ENCODE results near the gene ADGRF4.

The ADGRF4 gene, protein sequence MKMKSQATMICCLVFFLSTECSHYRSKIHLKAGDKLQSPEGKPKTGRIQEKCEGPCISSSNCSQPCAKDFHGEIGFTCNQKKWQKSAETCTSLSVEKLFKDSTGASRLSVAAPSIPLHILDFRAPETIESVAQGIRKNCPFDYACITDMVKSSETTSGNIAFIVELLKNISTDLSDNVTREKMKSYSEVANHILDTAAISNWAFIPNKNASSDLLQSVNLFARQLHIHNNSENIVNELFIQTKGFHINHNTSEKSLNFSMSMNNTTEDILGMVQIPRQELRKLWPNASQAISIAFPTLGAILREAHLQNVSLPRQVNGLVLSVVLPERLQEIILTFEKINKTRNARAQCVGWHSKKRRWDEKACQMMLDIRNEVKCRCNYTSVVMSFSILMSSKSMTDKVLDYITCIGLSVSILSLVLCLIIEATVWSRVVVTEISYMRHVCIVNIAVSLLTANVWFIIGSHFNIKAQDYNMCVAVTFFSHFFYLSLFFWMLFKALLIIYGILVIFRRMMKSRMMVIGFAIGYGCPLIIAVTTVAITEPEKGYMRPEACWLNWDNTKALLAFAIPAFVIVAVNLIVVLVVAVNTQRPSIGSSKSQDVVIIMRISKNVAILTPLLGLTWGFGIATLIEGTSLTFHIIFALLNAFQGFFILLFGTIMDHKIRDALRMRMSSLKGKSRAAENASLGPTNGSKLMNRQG

DNA sequence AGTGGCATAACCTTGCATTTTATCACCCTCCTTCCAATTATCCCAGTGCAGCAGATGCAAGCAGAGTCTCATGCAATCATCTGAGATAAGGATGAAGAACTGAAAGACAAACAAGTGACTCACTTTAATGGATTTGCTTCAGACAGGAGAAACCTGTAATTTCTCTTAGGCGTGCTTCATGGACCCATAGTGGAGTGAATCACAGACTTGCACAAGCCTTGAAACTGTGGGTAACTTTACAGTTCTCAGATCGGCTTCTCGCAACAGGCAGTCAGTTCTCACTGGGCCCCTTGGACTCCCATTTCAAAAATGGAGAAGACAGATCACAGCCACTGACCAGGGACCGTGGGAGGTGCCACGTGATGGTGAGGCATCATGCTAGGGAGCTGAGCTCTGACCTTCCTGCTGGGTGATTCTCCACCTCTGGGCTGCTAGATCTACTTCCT lies at the start of gene ADGRF4:
Gene ADGRF4 (plus strand): TSS at position 239 of the 446 bp plus-strand sequence. CDS start 8,666 bp downstream, outside the sequence.
- no peak for DNase-seq (ENCODE audit: low read depth in 2 of 3, low spot score in 1 of 3)

DNA sequence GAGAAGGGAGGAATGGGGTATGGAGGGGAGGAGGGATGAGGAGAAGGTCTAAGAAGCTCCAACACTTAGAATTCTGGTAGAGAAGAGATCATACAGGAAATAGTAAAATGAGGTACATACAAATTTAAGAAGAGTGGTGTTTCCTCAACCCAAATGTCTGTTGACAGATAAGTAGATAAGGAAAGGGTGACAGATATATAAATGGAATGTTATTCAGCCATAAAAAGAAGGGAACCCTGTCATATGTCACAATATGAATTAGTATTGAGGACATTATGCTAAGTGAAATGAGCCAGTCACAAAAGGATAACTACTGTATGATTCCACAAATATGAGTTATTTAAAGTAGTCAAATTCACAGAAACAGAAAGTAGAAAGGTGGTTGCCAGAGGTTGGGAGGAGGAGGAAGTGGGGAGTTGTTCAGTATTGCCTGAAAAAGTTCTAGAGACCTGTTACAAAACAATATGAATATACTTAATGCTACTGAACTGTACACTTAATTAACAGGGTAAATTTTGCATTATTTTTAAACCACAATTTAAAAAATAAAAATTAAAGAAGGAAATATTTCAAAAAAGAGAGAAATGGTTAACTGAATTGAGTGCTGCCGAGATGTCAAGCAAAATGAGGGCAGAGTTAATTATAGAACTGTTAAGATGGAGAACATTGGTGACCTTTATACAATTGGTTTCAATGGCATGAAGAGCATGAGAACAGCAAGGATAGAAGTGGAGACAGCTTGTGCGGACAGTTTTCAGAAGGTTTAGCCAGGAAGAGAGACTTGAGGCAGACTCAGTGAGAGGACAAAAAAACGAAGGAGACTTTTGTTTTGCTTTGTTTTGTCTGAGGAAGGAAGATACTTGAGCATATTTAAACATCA lies 47.6 kb upstream of the ADGRF4 start:
- DNase-seq (ENCODE audit: low read depth in 2 of 3, low spot score in 1 of 3): no peak

DNA sequence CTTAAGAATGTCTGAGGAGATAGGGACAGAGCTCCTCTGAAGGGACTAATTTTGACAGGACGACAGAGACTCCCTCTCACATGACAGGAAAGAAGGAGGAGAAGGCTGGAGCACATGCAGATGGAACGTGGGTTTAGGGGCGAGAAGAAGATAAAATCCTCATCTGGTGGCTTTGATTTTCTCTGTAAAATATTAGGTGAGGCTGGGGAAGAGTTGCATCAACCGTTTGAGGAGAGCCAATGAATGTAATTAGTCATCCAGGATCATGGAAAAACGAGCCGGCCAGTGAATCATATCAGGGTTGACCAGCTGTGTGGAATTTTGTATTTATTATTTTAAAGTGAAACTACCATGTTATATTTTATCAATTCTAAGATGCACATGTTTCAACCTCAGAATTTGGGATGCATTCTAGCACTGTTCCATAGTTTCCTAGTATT lies 46.9 kb upstream of the ADGRF4 start:
- DNase-seq (ENCODE audit: low read depth in 2 of 3, low spot score in 1 of 3): no peak

DNA sequence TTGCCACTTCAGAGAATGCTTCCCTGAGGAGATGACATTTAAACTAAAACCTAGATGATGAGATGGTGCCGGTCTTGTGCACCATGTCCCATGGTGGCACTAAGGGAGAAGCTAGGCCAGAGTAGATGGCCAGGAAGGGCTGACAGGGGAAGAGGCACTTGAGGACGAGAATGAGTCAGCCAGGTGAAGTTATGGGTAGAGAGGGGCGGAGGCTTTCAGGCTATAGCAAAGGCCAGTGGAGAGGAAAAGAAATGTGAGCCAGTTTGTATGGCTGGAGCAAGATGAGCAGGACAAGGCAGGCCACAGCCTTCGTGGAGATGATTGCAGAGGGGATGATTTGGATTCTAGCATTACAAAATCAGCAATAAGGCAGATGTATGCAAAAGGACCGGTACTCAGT lies 44.7 kb upstream of the ADGRF4 start:
- no peak for DNase-seq (ENCODE audit: low read depth in 2 of 3, low spot score in 1 of 3)

DNA sequence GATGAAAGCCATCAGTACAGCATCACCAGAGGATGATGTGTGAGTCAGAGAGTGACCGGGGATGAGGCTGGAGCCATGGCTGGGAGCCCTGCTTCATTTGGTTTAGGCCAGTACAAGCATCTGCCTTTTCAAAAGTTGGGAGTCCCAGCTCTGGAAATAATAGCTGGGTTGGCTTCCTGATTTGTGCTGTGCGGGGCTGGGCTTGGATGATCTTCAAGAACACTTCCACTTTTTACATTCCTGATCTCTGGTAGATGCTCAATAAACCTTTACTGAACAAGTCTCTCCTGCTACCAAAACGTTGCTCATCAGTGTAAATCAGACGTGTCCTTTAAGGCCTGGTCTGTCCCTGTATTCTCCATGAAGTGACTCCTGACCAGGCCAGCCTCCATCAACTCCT lies 44.1 kb upstream of the ADGRF4 start:
- no peak for DNase-seq (ENCODE audit: low read depth in 2 of 3, low spot score in 1 of 3)

DNA sequence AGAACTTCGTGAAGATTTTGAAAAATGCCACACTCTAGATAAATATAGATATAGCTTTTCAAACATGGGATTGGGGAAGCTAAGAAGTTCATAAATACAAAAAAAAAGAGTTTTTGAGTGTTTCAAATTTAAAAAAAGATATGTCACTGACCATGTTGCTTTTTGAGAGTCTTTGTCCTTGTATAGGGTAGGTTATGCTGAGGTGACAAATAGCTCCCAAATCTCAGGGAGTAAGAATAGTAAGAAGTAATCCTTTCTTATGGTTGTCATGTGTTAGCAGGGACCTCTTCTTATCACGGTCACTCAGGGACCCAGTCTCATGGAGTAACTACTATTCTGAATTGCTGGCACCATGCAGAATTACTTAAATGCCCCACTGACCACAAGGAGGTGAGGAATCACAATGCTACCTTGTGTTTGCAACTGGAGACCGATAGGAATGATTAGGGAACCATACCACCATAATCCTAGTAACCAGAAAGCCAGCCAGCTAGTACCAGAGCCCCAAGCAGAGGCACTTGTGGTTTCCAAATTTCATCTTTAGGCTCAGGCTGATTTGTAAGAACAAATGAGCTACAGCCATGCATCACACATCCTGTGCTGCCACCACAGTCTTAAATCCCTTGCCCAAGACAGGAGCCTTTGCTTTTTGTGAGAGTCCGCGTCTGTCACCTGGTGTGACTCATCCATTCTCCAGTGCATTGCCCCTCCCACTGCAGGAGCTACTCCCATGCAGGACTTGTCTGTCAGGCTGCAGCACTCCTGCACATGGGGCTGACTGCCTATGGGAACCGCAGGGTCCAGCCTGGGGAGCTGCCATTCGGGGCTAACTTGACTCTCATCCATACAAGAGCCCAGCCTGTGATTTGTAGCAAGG lies 42.4 kb upstream of the ADGRF4 start:
- DNase-seq (ENCODE audit: low read depth in 2 of 3, low spot score in 1 of 3): peak in 2 of 3 donors; percentile 12 to 33

DNA sequence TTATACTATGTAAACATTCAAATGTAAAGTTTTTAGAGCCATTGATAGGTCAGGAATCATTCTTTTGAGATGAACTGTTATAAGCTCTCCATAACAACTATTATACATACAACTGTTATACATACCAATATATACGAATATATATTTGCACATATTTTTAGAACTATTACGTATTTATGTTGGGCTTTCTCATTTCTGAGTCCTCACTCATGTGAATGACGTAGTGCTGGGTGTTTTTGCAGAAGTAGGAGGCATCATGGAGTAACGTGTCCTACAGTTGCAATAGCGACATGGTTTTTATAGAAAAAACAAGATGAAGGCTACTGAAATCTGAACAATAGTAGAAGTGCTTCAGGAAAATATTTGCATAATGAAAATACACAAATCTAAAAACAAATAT lies 36.4 kb upstream of the ADGRF4 start:
- no peak for DNase-seq (ENCODE audit: low read depth in 2 of 3, low spot score in 1 of 3)

DNA sequence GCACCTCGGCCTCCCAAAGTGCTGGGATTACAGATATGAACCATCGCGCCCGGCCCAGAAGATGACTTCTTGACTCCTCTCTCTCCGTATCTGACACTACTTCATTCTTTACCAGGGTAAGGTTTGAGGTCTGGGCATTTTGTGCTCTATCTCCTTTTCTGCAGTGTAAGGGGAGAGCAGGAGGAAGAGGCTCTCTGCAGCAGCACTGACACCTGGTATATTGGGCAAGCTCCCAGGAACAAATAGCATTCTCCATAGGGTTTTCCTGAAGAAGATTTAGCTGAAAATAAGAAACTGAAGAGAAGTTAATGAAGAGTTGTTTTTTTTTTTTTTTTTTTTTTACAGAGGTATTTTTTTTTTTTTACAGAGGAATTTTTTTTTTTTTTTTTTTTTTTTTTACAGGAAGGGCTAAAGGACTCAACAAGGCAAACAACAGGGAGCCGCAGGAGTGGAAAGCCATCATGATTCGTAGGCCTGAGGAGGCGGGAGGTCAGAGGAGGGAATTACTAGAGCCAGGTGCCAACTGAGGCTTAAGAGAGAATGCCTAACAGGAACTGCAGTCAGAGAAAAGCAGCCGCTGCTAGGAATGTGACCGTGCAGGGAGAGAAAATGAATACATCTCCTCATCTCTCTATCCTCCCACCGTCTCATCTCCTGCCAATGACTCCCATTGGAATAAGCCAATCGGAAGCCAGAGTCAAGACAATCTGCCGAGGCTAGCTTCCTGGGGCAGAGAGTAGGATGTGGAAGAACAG lies 34.7 kb upstream of the ADGRF4 start:
- no peak for DNase-seq (ENCODE audit: low read depth in 2 of 3, low spot score in 1 of 3)

DNA sequence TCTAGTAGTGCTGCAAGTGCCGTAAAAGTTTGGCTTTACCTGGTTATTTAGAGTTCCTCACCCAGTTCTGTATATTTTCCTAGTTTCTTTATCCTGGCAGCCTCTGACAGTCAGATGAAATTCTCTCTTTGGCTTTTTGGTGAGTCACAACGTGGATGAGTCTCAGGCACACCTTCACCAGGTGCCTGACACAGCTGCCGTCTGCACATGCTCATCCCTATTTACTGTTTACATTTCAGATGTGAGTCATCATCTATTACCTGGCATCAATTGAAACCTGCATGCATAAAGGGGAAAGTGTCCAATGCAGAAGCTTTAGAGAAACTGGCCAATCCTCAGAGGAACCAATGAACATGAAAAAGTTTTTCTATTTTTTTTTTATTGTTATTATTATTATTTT lies 33.3 kb upstream of the ADGRF4 start:
- DNase-seq (ENCODE audit: low read depth in 2 of 3, low spot score in 1 of 3): no peak

DNA sequence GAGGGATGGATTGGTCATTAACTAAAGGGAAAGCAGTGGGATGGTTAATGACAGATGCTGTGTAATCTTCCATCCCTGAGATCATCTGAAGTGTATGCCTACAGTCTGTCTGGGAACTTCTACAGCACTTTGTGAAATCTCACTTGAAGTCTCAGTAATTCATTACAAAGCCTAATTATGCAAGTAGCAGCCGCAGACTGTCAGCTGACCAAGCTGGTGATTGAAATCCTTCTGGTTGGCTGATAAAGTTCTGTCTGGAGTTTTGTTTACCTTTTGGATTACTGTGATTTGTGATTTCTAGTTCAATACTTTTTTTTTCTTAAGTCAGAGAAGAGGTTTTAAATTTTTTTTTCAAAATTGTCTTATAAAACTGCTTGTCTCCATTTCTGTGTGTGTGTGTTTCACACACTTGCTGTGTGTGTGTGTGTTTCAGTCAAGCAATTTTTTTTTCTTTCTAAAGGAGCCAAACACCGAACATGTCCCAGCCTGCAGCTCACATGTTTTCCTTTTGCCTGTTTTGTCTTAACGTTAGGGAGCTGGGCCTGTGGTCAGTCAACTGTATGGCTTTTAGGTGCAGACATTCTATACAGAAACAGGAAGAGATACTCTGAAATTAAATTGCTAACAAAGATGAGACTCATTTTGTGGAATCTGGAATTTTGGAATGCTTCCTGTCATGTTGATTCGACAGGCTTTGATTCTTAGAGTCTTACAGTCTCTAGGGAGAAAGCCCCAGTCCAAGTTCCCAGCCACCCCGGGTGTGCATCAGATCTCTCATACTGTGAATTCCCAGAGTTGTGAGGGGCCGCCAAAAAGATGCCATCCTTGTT lies 28.5 kb upstream of the ADGRF4 start:
- no peak for DNase-seq (ENCODE audit: low read depth in 2 of 3, low spot score in 1 of 3)

DNA sequence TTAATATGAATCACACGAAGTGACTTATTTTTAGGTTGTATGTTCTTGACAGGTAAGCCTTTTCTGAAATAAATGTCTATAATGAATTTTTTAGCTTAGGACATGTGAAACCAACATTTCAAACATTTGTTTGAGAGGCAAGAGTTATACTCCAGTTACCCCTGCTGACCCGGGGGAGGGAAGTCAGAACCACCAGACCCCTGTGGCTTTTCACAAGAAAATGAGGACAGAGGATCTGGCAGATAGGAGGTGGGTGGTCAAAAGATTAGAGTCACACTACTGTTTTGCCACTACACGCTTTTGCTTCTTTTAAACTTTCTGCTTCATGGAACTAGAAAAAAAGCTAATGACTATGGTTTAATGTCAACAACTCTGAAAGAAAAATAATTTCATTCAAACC lies 27.5 kb upstream of the ADGRF4 start:
- no peak for DNase-seq (ENCODE audit: low read depth in 2 of 3, low spot score in 1 of 3)

DNA sequence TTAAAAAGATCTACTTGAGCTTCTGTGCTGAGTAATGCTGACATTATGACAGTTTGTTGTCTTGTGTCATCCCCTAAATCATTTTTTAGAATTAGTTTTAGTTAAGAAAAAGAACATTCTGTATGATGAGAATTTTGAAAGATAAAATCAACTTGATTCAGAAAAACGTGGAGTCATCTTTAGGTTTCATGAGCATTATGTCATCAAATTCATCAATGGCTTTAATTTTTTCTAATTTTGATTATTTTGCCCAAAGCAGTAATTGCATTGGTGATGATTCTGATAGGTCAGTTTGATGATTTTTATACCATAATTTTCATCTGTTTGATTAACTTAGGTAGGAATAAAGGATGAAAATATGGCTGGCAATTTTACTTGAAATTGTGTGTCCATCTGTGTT lies 26.6 kb upstream of the ADGRF4 start:
- DNase-seq (ENCODE audit: low read depth in 2 of 3, low spot score in 1 of 3): no peak

DNA sequence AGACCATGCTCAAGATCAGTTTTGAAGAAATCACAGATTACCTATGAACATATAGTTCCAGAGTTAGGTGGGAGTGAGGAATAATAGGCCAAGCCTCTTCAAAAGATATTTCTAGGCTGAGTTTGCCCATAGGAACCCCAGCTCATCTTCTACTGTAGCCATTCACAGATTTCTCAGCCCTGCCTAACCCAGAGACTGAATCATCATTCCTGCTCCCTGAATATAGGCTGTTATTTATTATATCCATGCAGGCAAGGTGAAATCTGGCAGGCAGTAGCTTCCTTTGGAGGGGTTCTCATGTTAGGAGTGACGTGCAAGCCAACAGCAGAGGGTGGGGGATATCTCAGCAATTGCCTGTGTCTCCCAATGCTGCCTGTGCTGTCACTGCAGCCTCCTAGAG lies 25.6 kb upstream of the ADGRF4 start:
- no peak for DNase-seq (ENCODE audit: low read depth in 2 of 3, low spot score in 1 of 3)

DNA sequence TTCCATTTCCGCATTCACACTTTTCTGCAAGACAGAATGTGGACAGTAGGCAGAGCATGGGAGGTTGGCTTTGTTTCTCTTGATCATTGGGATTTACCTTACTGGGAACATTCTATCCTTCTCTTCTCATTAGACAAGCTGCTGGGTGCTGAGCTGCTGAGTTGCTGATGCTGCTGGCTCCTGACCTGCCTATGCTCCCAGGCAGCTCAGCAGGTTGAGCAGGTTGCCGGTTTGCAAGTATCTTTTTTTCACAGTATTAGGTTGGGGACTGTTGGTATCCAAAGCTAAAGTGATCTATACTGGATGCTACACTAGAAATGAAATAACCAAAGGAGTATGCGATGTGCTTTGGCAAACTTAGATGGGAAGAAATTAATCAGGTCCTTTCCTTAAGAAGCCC lies 23.7 kb upstream of the ADGRF4 start:
- DNase-seq (ENCODE audit: low read depth in 2 of 3, low spot score in 1 of 3): no peak

DNA sequence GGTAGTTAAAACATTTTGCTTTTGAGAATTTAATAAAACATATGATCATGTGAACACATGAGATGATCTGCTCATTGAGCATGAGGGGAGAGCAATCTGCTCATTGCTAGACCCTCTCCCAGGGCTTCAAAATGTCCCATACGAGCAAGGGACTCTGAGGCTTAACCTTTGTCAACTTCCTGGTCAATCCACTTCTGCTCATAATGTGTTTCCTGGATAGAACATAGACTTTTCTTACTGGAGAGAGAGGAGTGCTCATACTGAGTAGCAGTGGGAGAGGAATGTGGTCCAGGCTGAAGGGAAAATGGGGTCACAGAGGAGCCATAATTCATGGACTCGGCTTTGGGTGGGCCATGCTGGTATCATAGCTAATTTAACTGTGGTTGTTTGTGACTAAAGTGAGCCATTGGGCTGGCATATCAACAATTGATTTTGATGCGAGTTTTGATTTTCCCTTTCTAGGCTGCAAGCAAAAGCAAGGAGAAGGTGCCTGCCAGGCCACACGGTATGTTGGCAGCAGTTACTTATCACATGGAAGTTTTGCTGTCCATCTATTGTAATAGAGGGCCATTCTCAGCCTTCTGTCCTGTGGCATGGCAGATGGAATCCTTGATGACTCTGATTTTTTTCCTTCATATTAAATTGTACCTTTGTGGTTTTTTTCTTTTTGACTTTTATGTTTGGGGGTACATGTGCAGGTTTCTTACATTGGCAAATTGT lies 20.8 kb upstream of the ADGRF4 start:
- no peak for DNase-seq (ENCODE audit: low read depth in 2 of 3, low spot score in 1 of 3)

DNA sequence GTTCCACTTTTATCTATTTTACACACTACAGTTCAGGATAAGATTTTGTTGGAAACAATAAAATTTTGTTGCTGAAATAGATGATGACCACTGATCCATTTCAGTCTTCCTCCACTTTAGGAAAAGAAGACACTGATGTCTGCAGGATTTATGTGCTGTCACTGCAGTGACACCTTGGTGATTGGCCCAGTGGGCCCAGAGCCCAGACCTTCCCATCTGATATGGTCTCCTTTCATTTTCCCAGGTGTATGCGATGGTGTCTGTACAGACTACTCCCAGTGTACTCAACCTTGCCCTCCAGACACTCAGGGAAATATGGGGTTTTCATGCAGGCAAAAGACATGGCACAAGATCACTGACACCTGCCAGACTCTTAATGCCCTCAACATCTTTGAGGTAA lies 19.6 kb upstream of the ADGRF4 start:
- no peak for DNase-seq (ENCODE audit: low read depth in 2 of 3, low spot score in 1 of 3)

DNA sequence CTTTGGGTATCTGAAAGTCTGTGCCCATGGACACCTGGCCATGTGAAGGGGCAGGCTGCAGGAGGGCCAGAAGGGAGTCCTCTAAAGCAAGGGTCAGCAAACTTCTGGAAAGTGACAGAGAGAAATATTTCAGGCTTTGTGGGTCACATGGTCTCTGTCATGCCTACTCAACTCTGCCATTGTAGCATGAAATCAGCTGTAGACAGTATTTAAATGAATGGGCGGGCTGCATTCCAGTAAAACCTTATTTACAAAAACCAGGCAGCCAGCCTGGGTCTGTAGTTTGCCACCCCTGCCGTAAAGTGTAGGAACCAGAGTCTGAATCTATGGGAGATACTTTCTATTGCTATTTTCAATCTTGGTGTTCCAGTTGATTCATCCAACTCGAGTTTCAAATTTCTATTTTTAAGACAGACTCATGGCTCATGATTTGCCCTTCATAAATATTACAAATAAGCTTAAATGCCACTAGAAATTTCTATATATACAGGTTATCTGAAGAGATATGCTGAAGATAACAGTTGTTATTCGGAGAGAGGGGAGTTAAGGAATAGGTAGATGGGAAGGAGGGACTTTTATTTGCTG lies 19.0 kb upstream of the ADGRF4 start:
- no peak for DNase-seq (ENCODE audit: low read depth in 2 of 3, low spot score in 1 of 3)

DNA sequence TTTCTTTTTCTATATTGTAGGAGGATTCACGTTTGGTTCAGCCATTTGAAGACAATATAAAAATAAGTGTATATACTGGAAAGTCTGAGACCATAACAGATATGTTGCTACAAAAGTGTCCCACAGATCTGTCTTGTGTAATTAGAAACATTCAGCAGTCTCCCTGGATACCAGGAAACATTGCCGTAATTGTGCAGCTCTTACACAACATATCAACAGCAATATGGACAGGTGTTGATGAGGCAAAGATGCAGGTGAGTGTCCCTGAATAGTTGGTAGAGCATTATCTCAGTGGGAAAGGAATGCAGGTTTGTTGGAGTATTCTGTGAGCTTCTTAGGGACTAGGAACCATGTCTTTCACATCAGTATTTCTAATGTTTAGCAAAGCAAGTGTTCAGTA lies 18.3 kb upstream of the ADGRF4 start:
- DNase-seq (ENCODE audit: low read depth in 2 of 3, low spot score in 1 of 3): no peak
